BJ (cell line): Measurements from ENCODE around the gene KRT8. TPM values are rescaled to one million over a fixed set of nuclear protein-coding genes. Genes with fewer than 3 reads are reported as not detected.

Experiments
- CTCF ChIA-PET: fragments of 350-600 bp; formaldehyde crosslinking; extraction: SDS; loops from one replicate; lab custom pipeline; 2021; ENCODE audit warnings: antibody characterized with exemption, inconsistent platforms; lab: Yijun Ruan, JAX
- POLR2A ChIA-PET: fragments of 300-600 bp; sonication (Branson Sonifier 250); formaldehyde crosslinking; extraction: SDS; loops from one replicate; lab custom pipeline; 2021; ENCODE audit warnings: antibody characterized with exemption; lab: Charles Lee
- DNase-seq: peaks from one replicate; pipeline ENCODE4 v3.0.0-alpha.2; 2011; ENCODE audit warnings: low read depth
- H3K27me3 ChIP-seq: 2 replicates; pipeline ENCODE4 v1.6.0; 2011; ENCODE audit warnings: low read length; ENCODE audit not compliant: control insufficient read depth, insufficient read depth
- H3K36me3 ChIP-seq: 2 replicates; pipeline ENCODE4 v1.5.1; 2011; ENCODE audit warnings: low read length; ENCODE audit not compliant: control insufficient read depth, insufficient read depth
- H3K4me3 ChIP-seq: 2 replicates; pipeline ENCODE4 v1.5.1; 2011; ENCODE audit warnings: low read depth, mild to moderate bottlenecking, control low read depth, low read length
- polyA plus RNA-seq: library from polyadenylated mRNA; depleted of rRNA; stranded (reverse); fragments of >200 nt; gene quantifications from 2 replicates; pipeline ENCODE4 v1.2.3, GENCODE V29; 2011; rRNA removed
- TF ChIP-seq, protein P1 (sequence below): IDR thresholded peaks from 2 replicates; pipeline ENCODE4 v1.5.1; 2011; ENCODE audit warnings: low read depth, mild to moderate bottlenecking, control low read depth, inconsistent platforms, low read length, moderate library complexity; ENCODE audit not compliant: insufficient read depth

KRT8 gene
- polyA plus RNA-seq, 1 experiment: 41.6 TPM

DNA sequence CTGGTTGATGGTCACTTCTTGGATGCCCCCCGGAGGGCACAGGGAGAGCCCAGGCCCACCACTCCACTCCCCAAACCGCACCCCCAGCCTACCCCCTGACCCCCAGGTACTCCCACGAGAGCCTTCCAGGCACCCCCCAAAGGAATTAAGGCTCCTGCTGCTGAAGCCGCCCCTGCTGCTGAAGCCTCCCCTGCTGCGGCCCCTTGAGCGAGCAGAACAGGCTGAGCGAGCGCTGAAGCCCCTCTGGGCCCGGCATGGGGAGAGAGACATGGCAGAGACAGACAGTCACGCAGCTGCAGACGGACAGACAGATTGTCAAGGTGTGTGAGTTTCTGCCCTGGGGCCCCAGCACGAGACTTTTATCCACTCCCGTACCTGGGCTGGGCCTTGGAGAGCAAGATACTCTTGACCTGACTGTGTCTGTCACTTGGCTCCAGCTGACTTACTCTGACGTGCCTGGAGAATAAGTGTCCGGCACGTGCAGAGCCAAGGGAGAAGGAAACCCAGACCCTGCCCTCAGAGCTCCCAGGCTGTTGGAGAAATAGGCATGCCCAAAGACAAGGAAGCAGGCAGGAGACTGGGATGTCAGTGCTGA lies 56.1 kb downstream of the KRT8 start, which contains the start of gene KRT78:
Gene KRT78 (minus strand): TSS at position 334 of the 595 bp plus-strand sequence. CDS start 64 bp downstream, at position 270.
- POLR2A ChIA-PET: no interaction called here
- Histone ChIP-seq H3K27me3 (peaks cover 9% of the 10 kb centered on the region), H3K4me3 (no peak within 1 kb of the TSS), H3K36me3 (no peaks in the 10 kb centered on the region)
- CTCF ChIA-PET: no interaction called here
- TF ChIP-seq, protein P1, sequence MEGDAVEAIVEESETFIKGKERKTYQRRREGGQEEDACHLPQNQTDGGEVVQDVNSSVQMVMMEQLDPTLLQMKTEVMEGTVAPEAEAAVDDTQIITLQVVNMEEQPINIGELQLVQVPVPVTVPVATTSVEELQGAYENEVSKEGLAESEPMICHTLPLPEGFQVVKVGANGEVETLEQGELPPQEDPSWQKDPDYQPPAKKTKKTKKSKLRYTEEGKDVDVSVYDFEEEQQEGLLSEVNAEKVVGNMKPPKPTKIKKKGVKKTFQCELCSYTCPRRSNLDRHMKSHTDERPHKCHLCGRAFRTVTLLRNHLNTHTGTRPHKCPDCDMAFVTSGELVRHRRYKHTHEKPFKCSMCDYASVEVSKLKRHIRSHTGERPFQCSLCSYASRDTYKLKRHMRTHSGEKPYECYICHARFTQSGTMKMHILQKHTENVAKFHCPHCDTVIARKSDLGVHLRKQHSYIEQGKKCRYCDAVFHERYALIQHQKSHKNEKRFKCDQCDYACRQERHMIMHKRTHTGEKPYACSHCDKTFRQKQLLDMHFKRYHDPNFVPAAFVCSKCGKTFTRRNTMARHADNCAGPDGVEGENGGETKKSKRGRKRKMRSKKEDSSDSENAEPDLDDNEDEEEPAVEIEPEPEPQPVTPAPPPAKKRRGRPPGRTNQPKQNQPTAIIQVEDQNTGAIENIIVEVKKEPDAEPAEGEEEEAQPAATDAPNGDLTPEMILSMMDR: no peak
- DNase-seq: no peak

DNA sequence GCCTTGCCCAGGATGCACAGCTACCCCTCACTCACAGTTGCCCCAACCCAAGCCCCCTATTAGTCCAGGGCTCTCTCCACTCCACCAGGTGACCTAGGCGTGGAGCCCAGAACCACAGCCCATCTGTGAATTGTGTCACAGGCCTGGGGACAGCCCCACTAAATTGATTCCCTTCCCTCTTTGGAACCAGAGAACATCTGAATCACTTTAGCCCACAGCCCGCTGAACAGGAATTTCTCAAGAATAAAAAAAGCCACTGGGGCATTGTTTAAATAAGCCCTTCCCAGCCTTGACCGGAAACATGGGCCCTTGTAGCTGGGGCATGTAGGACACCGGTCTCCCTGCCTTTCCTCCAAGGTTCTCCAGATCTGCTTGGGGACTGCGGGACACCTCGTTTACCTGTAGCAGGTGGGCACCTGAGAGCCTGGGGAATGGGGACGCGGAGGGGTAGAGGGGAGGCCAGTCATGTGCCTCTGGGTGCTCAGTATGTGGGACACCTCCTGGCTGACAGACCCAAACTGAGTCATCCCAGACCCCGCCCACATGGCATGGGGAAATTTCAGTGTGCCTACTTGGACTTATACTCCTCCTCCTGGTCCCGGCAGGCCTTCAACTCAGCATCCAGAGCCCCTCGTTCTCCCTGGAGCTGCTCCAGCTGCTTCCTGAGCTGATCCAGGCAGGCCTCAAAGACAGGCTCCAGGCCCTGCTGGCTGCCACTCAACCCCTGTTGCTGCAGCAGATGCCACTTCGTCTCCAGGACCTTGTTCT lies 57.4 kb downstream of the KRT8 start:
- Histone ChIP-seq H3K27me3 (peaks cover 9% of the 10 kb centered on the region), H3K4me3 (no peak overlapping the region), H3K36me3 (no peaks in the 10 kb centered on the region)
- TF ChIP-seq, protein P1: no peak
- no peak for DNase-seq
- ChIA-PET CTCF (interaction anchor here (1.0 kb wide), 1 partner anchor 15 kb away, joined by 3 read pairs; no protein-coding TSS in a partner anchor), POLR2A (no interaction called here)

Other genes starting within 250 kb of the KRT8 start
- gene KRT1, start 224.7 kb downstream of the KRT8 start, polyA plus RNA-seq: not detected in 2 replicates
- gene KRT77, start 201.6 kb downstream of the KRT8 start, polyA plus RNA-seq: not detected in 2 replicates
- not detected in 2 replicates for gene KRT76, start 127.7 kb downstream of the KRT8 start, polyA plus RNA-seq
- gene KRT3, start 109.0 kb downstream of the KRT8 start, polyA plus RNA-seq: not detected in 2 replicates
- 0.06 and 0.12 TPM in 2 replicates for gene KRT4, start 91.0 kb downstream of the KRT8 start, polyA plus RNA-seq
- gene KRT79, start 70.8 kb downstream of the KRT8 start, polyA plus RNA-seq: not detected in 2 replicates
- gene KRT78, start 56.1 kb downstream of the KRT8 start, polyA plus RNA-seq: not detected in 2 replicates
- 551 and 763 TPM in 2 replicates for gene KRT18, start 44.0 kb upstream of the KRT8 start, polyA plus RNA-seq
- 296 and 496 TPM in 2 replicates for gene EIF4B, start 101.4 kb upstream of the KRT8 start, polyA plus RNA-seq
- 27.2 and 73.9 TPM in 2 replicates for gene TNS2, start 145.0 kb upstream of the KRT8 start, polyA plus RNA-seq
- 34.8 and 48.0 TPM in 2 replicates for gene SPRYD3, start 174.3 kb upstream of the KRT8 start, polyA plus RNA-seq
- gene IGFBP6, start 192.6 kb upstream of the KRT8 start, polyA plus RNA-seq: 460 and 860 TPM in 2 replicates
- 0.16 and 0.34 TPM in 2 replicates for gene SOAT2, start 198.4 kb upstream of the KRT8 start, polyA plus RNA-seq